ENCODE results near the gene GUCA2B. TPM values are rescaled to one million over a fixed set of nuclear protein-coding genes. Genes with fewer than 3 reads are reported as not detected.

The GUCA2B gene
- total RNA-seq, 2 donors from 2014 or later, result not detected

- intact Hi-C loops (cut with DNase I), result loop anchor here in 1 of 2 donors (10.0 kb wide), 1 partner anchor 603 kb away; the partner anchor contains the start of gene CLDN19
- DNase-seq, result no peak
- no peak for ATAC-seq
Measured at GRCh38 chr1:42141978-42142377, 11.2 kb upstream of the GUCA2B start.

GRCh38 chr1:42142894-42143675 lies 10.1 kb upstream of the GUCA2B start:
- no peak for ATAC-seq
- intact Hi-C loops (cut with DNase I), result loop anchor here in 1 of 2 donors (10.0 kb wide), 1 partner anchor 602 kb away; the partner anchor contains the start of gene CLDN19
- no peak for DNase-seq

DNA sequence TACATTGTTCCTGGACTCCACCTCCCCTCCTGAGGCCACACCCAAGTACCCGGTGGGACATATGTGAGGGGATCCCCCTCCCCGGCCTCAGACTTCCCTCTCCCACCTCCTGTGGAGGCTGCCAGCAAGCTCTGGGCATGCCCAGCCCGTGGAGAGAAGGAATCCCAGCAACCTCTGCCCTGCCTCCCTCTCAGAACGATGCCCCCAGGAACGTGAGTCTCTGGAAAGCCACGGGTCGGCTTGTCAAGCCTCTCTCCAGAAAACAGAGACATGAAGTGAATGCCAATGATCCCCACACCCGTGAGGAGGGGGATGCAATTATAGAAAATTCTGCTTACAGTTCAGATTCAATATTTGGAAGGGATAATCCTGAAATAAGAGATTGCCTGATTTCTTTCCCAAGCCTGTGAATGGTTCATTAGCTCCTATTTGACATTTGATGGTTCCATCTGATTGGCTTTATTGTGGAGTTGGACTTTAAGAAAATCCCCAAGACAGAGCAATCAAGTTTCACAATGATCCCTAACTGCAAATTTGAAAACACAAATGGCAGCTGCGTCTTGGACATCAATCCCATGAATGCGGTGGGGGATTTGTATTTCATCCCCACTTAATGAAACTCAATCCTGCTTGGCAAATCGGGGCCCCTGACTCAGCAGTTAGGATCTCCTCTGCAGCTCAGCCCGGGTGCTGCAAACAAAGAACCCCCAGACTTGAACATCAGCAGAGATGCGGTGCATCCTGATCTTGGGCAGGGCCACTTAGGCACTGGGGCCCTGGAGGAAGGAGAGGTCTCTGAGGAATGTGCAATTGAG lies 9.1 kb upstream of the GUCA2B start:
- intact Hi-C loops (cut with DNase I), result loop anchor here in 1 of 2 donors (10.0 kb wide), 1 partner anchor 601 kb away; the partner anchor contains the start of gene CLDN19
- DNase-seq, result no peak
- ATAC-seq, result no peak

- intact Hi-C loops (cut with DNase I), result loop anchor here in 1 of 2 donors (10.0 kb wide), 1 partner anchor 600 kb away; the partner anchor contains the start of gene CLDN19
- DNase-seq, result no peak
- no peak for ATAC-seq
Measured at GRCh38 chr1:42144711-42145388, 8.4 kb upstream of the GUCA2B start.

GRCh38 chr1:42145389-42145716 lies 7.9 kb upstream of the GUCA2B start:
- intact Hi-C loops (cut with DNase I), result loop anchor here in 1 of 2 donors (10.0 kb wide), 1 partner anchor 599 kb away; the partner anchor contains the start of gene CLDN19
- ATAC-seq (no peak), DNase-seq (no peak)

GRCh38 chr1:42145764-42146625 lies 7.2 kb upstream of the GUCA2B start:
- DNase-seq, result no peak
- intact Hi-C loops (cut with DNase I), result loop anchor here in 1 of 2 donors (10.0 kb wide), 1 partner anchor 599 kb away; the partner anchor contains the start of gene CLDN19
- ATAC-seq, result no peak

- DNase-seq (peak; percentile 58), ATAC-seq (peak; percentile 64 to 81)
- intact Hi-C loops (cut with DNase I), result loop anchor here in 1 of 2 donors (10.0 kb wide), 1 partner anchor 598 kb away; the partner anchor contains the start of gene CLDN19
Measured at GRCh38 chr1:42146626-42147320, 6.4 kb upstream of the GUCA2B start.

- DNase-seq, result no peak
- intact Hi-C loops (cut with DNase I), result loop anchor here in 1 of 2 donors (10.0 kb wide), 1 partner anchor 597 kb away; the partner anchor contains the start of gene CLDN19
- no peak for ATAC-seq
Measured at GRCh38 chr1:42148166-42148565, 5.0 kb upstream of the GUCA2B start.

GRCh38 chr1:42150651-42151050 lies 2.6 kb upstream of the GUCA2B start:
- no peak for ATAC-seq
- no peak for DNase-seq
- intact Hi-C loops (cut with DNase I), result no loop called here

- no peak for DNase-seq
- ATAC-seq, result peak; percentile 34 to 66
- intact Hi-C loops (cut with DNase I), result no loop called here
Measured at GRCh38 chr1:42152119-42152518, 1.1 kb upstream of the GUCA2B start.

GRCh38 chr1:42153624-42154023 lies 414 bp downstream of the GUCA2B start:
- intact Hi-C loops (cut with DNase I), result no loop called here
- ATAC-seq, result no peak
- DNase-seq, result no peak

DNA sequence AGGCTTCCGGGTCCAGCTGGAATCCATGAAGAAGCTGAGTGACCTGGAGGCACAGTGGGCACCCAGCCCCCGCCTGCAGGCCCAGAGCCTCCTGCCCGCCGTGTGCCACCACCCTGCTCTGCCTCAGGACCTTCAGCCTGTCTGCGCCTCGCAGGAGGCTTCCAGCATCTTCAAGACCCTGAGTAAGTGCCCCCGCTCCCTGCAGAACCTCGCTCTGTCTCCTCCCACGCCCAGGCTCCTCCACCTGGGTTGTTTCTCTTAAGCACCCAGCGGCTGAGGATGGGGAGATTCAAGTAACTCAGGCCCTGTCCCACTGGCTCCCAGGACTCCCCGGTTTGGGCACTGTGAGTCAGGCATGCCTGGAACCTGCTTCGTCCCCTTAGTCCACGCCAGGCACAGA lies 1.5 kb downstream of the GUCA2B start:
- intact Hi-C loops (cut with DNase I), result no loop called here
- DNase-seq (no peak), ATAC-seq (no peak)

DNA sequence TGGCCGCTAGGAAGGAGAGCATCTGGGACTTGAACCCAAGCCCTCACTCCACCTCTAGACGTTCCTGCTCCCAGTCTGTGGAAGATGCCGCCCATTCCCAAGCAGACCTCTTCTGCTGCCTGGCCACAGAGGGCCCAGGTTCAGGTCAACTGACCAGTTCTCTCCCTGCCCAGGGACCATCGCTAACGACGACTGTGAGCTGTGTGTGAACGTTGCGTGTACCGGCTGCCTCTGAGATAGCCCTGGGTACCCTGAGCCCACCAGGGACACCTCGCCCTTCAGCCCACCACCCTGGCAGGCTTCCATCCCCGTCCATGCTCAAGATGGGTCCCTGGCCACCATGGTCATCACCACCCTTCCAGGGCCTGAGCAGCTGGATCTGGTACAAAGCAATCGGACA lies 2.2 kb downstream of the GUCA2B start:
- DNase-seq, result no peak
- intact Hi-C loops (cut with DNase I), result no loop called here
- ATAC-seq, result no peak

GRCh38 chr1:42157667-42158066 lies 4.5 kb downstream of the GUCA2B start:
- ATAC-seq (no peak), DNase-seq (no peak)
- intact Hi-C loops (cut with DNase I), result no loop called here

- no peak for DNase-seq
- intact Hi-C loops (cut with DNase I), result no loop called here
- ATAC-seq, result no peak
Measured at GRCh38 chr1:42158189-42158588, 5.0 kb downstream of the GUCA2B start.

- ATAC-seq (peak in 1 of 2 donors; percentile 28), DNase-seq (no peak)
- intact Hi-C loops (cut with DNase I), result no loop called here
Measured at GRCh38 chr1:42162181-42162580, 9.0 kb downstream of the GUCA2B start.

DNA sequence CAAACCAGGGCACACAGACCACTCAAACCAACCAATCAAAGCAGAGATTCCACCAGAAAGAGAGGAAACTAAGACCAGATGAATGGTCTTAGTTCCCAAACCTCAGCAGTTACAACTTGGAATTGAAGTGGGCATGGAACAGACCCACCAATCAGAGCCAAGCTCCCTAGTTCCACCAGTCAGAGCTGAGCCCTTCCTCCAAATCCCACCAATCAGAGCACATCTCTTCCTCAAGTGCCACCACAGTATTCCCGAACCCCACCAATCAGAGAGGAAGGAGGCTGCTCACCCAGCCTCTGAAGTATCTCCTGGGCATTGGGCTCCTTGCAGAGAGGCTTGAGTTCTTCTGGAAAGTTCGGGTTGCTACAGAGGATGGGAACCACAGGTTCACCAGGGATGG lies 9.9 kb downstream of the GUCA2B start:
- intact Hi-C loops (cut with DNase I), result no loop called here
- no peak for ATAC-seq
- no peak for DNase-seq
